IMR-90 (cell line): ENCODE measurements around the gene PIGZ. TPM values are rescaled to one million over a fixed set of nuclear protein-coding genes. Genes with fewer than 3 reads are reported as not detected.

Experiments
- ATAC-seq: fragments of 200-7000 bp; cut with Tn5 transposase; 2 replicates; pipeline ENCODE4 v1.9.1; 2020; ENCODE audit warnings: low read depth, mild to moderate bottlenecking, moderate library complexity
- BruUV-seq: library from RNA; stranded (reverse); fragments of 400-500 nt; replicated peaks from 2 replicates; lab custom pipeline; 2021; lab: Mats Ljungman, UMichigan
- CTCF ChIA-PET: fragments of 300-600 bp; formaldehyde crosslinking; extraction: SDS; loops from one replicate; lab custom pipeline; 2021; ENCODE audit warnings: antibody characterized with exemption; lab: Yijun Ruan, JAX
- POLR2A ChIA-PET: fragments of 300-600 bp; sonication (Branson Sonifier 250); formaldehyde crosslinking; loops from one replicate; lab custom pipeline; 2022; ENCODE audit warnings: antibody characterized with exemption; ENCODE audit not compliant: unreplicated experiment; lab: Charles Lee
- DNase-seq: peaks from one replicate; pipeline ENCODE4 v3.0.0; 2013
- H2AFZ ChIP-seq: replicated peaks from 2 replicates; pipeline ENCODE3; 2013; ENCODE audit warnings: low read length, mild to moderate bottlenecking; ENCODE audit not compliant: poor library complexity
- H2AK5ac ChIP-seq: 2 replicates; pipeline ENCODE4 v1.6.1; 2013; ENCODE audit warnings: low read depth, low read length, inconsistent platforms
- H2AK9ac ChIP-seq: replicated peaks from 2 replicates; pipeline ENCODE3; 2013; ENCODE audit warnings: mild to moderate bottlenecking, low read depth, low read length, moderate library complexity; ENCODE audit not compliant: poor library complexity
- H2BK120ac ChIP-seq: 2 replicates; pipeline ENCODE4 v1.6.1; 2013; ENCODE audit warnings: low read depth, low read length, inconsistent platforms
- H2BK15ac ChIP-seq: 3 replicates; pipeline ENCODE4 v1.6.1; 2013; ENCODE audit warnings: low read depth, low read length, inconsistent platforms
- H2BK20ac ChIP-seq: 2 replicates; pipeline ENCODE4 v1.6.1; 2013; ENCODE audit warnings: low read depth, mild to moderate bottlenecking, inconsistent platforms, low read length, moderate library complexity
- H2BK5ac ChIP-seq: 2 replicates; pipeline ENCODE4 v1.6.1; 2013; ENCODE audit warnings: mild to moderate bottlenecking, low read depth, low read length, inconsistent platforms; ENCODE audit not compliant: poor library complexity, severe bottlenecking
- H3K14ac ChIP-seq: replicated peaks from 2 replicates; pipeline ENCODE4 v1.6.1; 2013; ENCODE audit warnings: low read depth, low read length, inconsistent platforms
- H3K18ac ChIP-seq: 2 replicates; pipeline ENCODE4 v1.6.1; 2013; ENCODE audit warnings: low read depth, low read length, control low read depth
- H3K23ac ChIP-seq: 2 replicates; pipeline ENCODE4 v1.6.1; 2013; ENCODE audit warnings: low read depth, low read length, inconsistent platforms
- H3K27ac ChIP-seq: 2 replicates; pipeline ENCODE4 v1.5.1; 2013; ENCODE audit warnings: mild to moderate bottlenecking, control low read depth, low read length; ENCODE audit not compliant: insufficient read depth
- H3K27me3 ChIP-seq: 2 replicates; pipeline ENCODE4 v1.6.1; 2013; ENCODE audit warnings: low read length; ENCODE audit not compliant: control insufficient read depth, insufficient read depth
- H3K36me3 ChIP-seq: 2 replicates; pipeline ENCODE4 v1.6.1; 2013; ENCODE audit warnings: low read length, mixed read lengths; ENCODE audit not compliant: control insufficient read depth, insufficient read depth
- H3K4ac ChIP-seq: 2 replicates; pipeline ENCODE4 v1.6.1; 2013; ENCODE audit warnings: low read depth, low read length, inconsistent platforms
- H3K4me1 ChIP-seq: 2 replicates; pipeline ENCODE4 v1.6.1; 2013; ENCODE audit warnings: low read length, mixed read lengths; ENCODE audit not compliant: control insufficient read depth, insufficient read depth
- H3K4me2 ChIP-seq: 2 replicates; pipeline ENCODE4 v1.6.1; 2013; ENCODE audit warnings: low read depth, mild to moderate bottlenecking, control low read depth, low read length, moderate library complexity
- H3K4me3 ChIP-seq: 2 replicates; pipeline ENCODE4 v1.5.1; 2013; ENCODE audit warnings: low read depth, mild to moderate bottlenecking, control low read depth, low read length, moderate library complexity; ENCODE audit not compliant: insufficient read depth
- H3K56ac ChIP-seq: 2 replicates; pipeline ENCODE4 v1.6.1; 2013; ENCODE audit warnings: low read length, inconsistent platforms; ENCODE audit not compliant: insufficient read depth; ENCODE audit errors: extremely low read depth
- H3K79me1 ChIP-seq, 2 experiments: 2 replicates each; pipeline ENCODE4 v1.6.1; 2013; ENCODE audit warnings: low read length in 2 of 2, inconsistent platforms in 1 of 2, low read depth in 1 of 2
- H3K9ac ChIP-seq: 2 replicates; pipeline ENCODE4 v1.6.1; 2013; ENCODE audit warnings: low read depth, low read length, control low read depth
- H3K9me1 ChIP-seq: 2 replicates; pipeline ENCODE4 v1.6.1; 2013; ENCODE audit warnings: low read length, inconsistent platforms; ENCODE audit not compliant: insufficient read depth
- H3K9me3 ChIP-seq: 2 replicates; pipeline ENCODE4 v1.6.1; 2013; ENCODE audit warnings: low read length; ENCODE audit not compliant: control insufficient read depth, insufficient read depth
- H4K20me1 ChIP-seq: 2 replicates; pipeline ENCODE4 v1.6.1; 2013; ENCODE audit warnings: low read length, inconsistent platforms; ENCODE audit not compliant: insufficient read depth
- H4K5ac ChIP-seq: 2 replicates; pipeline ENCODE4 v1.6.1; 2013; ENCODE audit warnings: mild to moderate bottlenecking, low read depth, low read length, control low read depth
- H4K8ac ChIP-seq, 2 experiments: 2 replicates each; pipeline ENCODE4 v1.6.1; 2013; ENCODE audit warnings: low read depth in 2 of 2, low read length in 2 of 2, control low read depth in 1 of 2, inconsistent platforms in 1 of 2
- H4K91ac ChIP-seq: 2 replicates; pipeline ENCODE4 v1.6.1; 2013; ENCODE audit warnings: low read depth, low read length, inconsistent platforms; ENCODE audit not compliant: insufficient read depth
- NFE2L2 ChIP-seq: fragments of 150-350 bp; IDR thresholded peaks from 2 replicates; pipeline ENCODE4 v1.6.1; 2016; ENCODE audit warnings: low read depth, mild to moderate bottlenecking, low read length
- RCOR1 ChIP-seq: IDR thresholded peaks from 2 replicates; pipeline ENCODE4 v1.6.1; 2012; ENCODE audit warnings: mild to moderate bottlenecking, low read length, improper control_type of control experiment; ENCODE audit not compliant: insufficient replicate concordance
- WGBS, 2 experiments: methylation state at CpG; one replicate each; pipeline versions ENCODE4 v1.1.5 to v1.1.7; 2013; ENCODE audit warnings: missing lambda C conversion rate in 2 of 2; ENCODE audit not compliant: insufficient read length in 1 of 2; ENCODE audit errors: extremely low coverage in 2 of 2; 5-methylcytosine and 5-hydroxymethylcytosine counted together
- dilution Hi-C: fragments of 300-500 bp; cut with HindIII; formaldehyde crosslinking; loops from one replicate; pipeline ENCODE4 v1.14.3; 2018; ENCODE audit warnings: low sequenced_read_pairs; ENCODE audit not compliant: unreplicated experiment
- in situ Hi-C: fragments of 300-500 bp; cut with MboI; formaldehyde crosslinking; loops from 3 replicates; pipeline ENCODE4 v1.14.3; 2019; ENCODE audit warnings: low sequenced_read_pairs, inconsistent platforms, mixed read lengths
- intact Hi-C: fragments of 100-400 bp; cut with micrococcal nuclease; formaldehyde crosslinking; loops from 2 replicates; pipeline ENCODE4 v1.10.0; 2022
- polyA plus RNA-seq, 3 experiments: library from polyadenylated mRNA; depleted of rRNA; stranded (reverse); fragments of >200 nt; gene quantifications; 2 replicates each; pipeline ENCODE4 v1.2.3, GENCODE V29; 2012; ENCODE audit warnings: low replicate concordance in 1 of 3
- total RNA-seq: library from RNA; depleted of rRNA; stranded (reverse); fragments of >200 nt; gene quantifications from 2 replicates; pipeline ENCODE4 v1.2.3, GENCODE V29; 2012

Gene PIGZ
- total and polyA plus RNA-seq, 2 of the 4 experiments (the other 2 are of a cell fraction), result 0.18 to 0.86 TPM

DNA sequence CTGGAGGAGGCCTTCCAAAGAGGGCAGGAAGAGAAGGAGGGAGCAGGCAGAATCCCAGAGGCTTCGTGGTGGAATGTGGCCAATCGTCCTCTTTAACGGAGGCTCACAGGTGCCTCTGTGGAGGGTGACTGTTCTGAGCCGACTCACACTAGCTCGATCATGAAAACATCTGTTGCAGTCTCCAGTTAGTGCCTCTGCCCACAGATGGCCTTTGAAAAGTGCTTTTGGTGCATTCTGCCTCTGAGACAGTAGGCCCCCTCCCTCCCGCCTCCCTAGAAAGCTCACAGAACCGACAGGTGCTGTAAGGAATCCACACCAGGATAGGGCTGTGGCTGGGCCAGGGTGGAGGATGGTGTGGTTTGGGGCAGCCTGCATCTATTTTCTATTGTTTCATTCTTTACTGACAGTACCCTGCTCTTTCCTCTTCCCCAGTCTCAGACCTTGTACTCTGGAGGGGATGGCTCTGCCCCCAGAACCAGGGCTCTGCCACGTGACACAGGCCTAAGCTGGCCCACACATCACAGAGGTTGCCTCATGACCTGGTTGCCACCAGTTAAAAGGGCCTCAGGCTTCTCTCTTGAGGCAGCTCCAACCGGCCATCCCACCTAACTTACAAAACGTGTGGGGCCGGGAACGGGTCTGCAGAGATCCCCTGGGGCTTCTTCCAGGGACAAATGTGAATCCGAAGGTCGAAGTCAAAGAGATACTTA is 27.2 kb upstream of the PIGZ start:
- TF ChIP-seq NFE2L2 (no peak), RCOR1 (no peak)
- H2AK5ac ChIP-seq, result no peak overlapping the region
- no peak overlapping the region for H3K27ac ChIP-seq
- H3K9me3 ChIP-seq, result no peaks in the 10 kb centered on the region
- no peak overlapping the region for H3K18ac ChIP-seq
- no peaks in the 10 kb centered on the region for H4K20me1 ChIP-seq
- H2BK5ac ChIP-seq, result no peak overlapping the region
- peaks cover 6% of the 10 kb centered on the region for H3K27me3 ChIP-seq
- no peaks in the 10 kb centered on the region for H3K9me1 ChIP-seq
- intact Hi-C loops, result no loop called here
- no peak overlapping the region for H3K4me3 ChIP-seq
- no peak overlapping the region for H2AK9ac ChIP-seq
- no peak overlapping the region for H3K56ac ChIP-seq
- dilution Hi-C loops, result no loop called here
- H2AFZ ChIP-seq, result no peak overlapping the region
- H3K14ac ChIP-seq, result no peak overlapping the region
- no peak overlapping the region for H4K91ac ChIP-seq
- no TSS peak for BruUV-seq
- 72% methylated on average over 6 of the region's 14 CpGs; no CpG with 5 or more reads in 1 of the 2 experiments for WGBS, 2 experiments
- CTCF ChIA-PET, result no interaction called here
- no peak overlapping the region for H2BK15ac ChIP-seq
- no peaks in the 10 kb centered on the region for H3K4me1 ChIP-seq
- H4K5ac ChIP-seq, result no peak overlapping the region
- no peaks in the 10 kb centered on the region for H3K79me1 ChIP-seq
- no peak for ATAC-seq
- in situ Hi-C loops, result no loop called here
- no peaks in the 10 kb centered on the region for H3K36me3 ChIP-seq
- no peak overlapping the region for H3K9ac ChIP-seq
- no peak overlapping the region for H2BK20ac ChIP-seq
- H3K4ac ChIP-seq, result no peak overlapping the region
- no peak overlapping the region for H3K23ac ChIP-seq
- peak; percentile 7 for DNase-seq
- no peak overlapping the region for H2BK120ac ChIP-seq
- no peak overlapping the region for H3K4me2 ChIP-seq
- POLR2A ChIA-PET, result no interaction called here
- H4K8ac ChIP-seq, result no peak overlapping the region
